ENCODE results near the gene CYP24A1. TPM values are rescaled to one million over a fixed set of nuclear protein-coding genes. Genes with fewer than 3 reads are reported as not detected.

The CYP24A1 gene
- total and polyA plus RNA-seq, 2 donors (not counting 3 experiments of a cell fraction or from before 2014, with no cell fraction given) = not detected

GRCh38 chr20:54219751-54220426 is 46.1 kb upstream of the CYP24A1 start:
- ChIA-PET POLR2A (no interaction called here), CTCF (interaction anchor here (0.8 to 4.4 kb wide), 9 partner anchors 8 to 428 kb away, joined by 4 to 38 read pairs (median 5); partner anchors contain the start of genes DOK5 and PFDN4)
- no peaks in the 10 kb centered on the region for H3K36me3 ChIP-seq (ENCODE audit: control insufficient read depth in 2 of 2, extremely low read depth in 1 of 2, insufficient read depth in 2 of 2, low read length in 2 of 2)
- no peaks in the 10 kb centered on the region for H4K20me1 ChIP-seq (replicated peaks; ENCODE audit: control insufficient read depth, extremely low read depth, insufficient read depth, low read length)
- no peak overlapping the region for H2AFZ ChIP-seq (ENCODE audit: low read depth, low read length)
- TF ChIP-seq JUN (IDR thresholded peaks at IDR 0.05; ENCODE audit: borderline replicate concordance, insufficient read depth, insufficient read length, low read depth) (no peak), CTCF (IDR thresholded peaks at IDR 0.05; ENCODE audit: extremely low read depth in 1 of 2, insufficient read depth in 1 of 2, low read depth in 1 of 2, low read length in 2 of 2) (peak; percentile 30 to 33), GATA2 (IDR thresholded peaks at IDR 0.05; ENCODE audit: insufficient read depth, insufficient read length, low read depth, low read length) (no peak), POLR2AphosphoS5 (IDR thresholded peaks at IDR 0.05; ENCODE audit: insufficient read depth, low read depth, low read length) (no peak), FOS (IDR thresholded peaks at IDR 0.05; ENCODE audit: borderline replicate concordance, insufficient read depth, low read length) (no peak)
- intact Hi-C loops (cut with micrococcal nuclease) (loop anchor here (1.0 to 10.0 kb wide), 3 partner anchors 307 to 1725 kb away; no protein-coding TSS in a partner anchor), dilution Hi-C loops (cut with MboI; ENCODE audit: extremely low pct_ligation_motif_present, low sequenced_read_pairs) (no loop called here)
- no peak overlapping the region for H3K4me3 ChIP-seq (replicated peaks in 1 of 3; ENCODE audit: insufficient read depth in 1 of 3, low read depth in 1 of 3, low read length in 3 of 3)
- BruUV-seq (replicated peaks) = no TSS peak
- H3K79me2 ChIP-seq (ENCODE audit: control insufficient read depth, insufficient read depth, low read length) = no peaks in the 10 kb centered on the region
- H3K27me3 ChIP-seq (ENCODE audit: control insufficient read depth in 2 of 2, insufficient read depth in 2 of 2, low read length in 2 of 2) = no peaks in the 10 kb centered on the region
- DNase-seq (ENCODE audit: low read depth, low spot score) (peak; percentile 56), FAIRE-seq (peak; percentile 75)
- no peaks in the 10 kb centered on the region for H3K9me1 ChIP-seq (replicated peaks; ENCODE audit: control insufficient read depth, extremely low read depth, insufficient read depth, low read length)
- H3K4me1 ChIP-seq (ENCODE audit: control insufficient read depth, extremely low read depth, insufficient read depth, low read length) = peaks cover 11% of the 10 kb centered on the region
- H3K4me2 ChIP-seq (ENCODE audit: insufficient read depth, low read length) = no peak overlapping the region
- no peaks in the 10 kb centered on the region for H3K9me3 ChIP-seq (replicated peaks; ENCODE audit: control insufficient read depth, insufficient read depth, low read length)
- no peak overlapping the region for H3K9ac ChIP-seq (replicated peaks; ENCODE audit: extremely low read depth, insufficient read depth, low read length)
- H3K27ac ChIP-seq (ENCODE audit: insufficient read depth, low read depth, low read length) = no peak overlapping the region
